ENCODE data around the gene USP47. TPM values are rescaled to one million over a fixed set of nuclear protein-coding genes. Genes with fewer than 3 reads are reported as not detected.

Gene USP47
- total and polyA plus RNA-seq, 9 of the 15 experiments (the other 6 are each of a cell fraction or from before 2014, with no cell fraction given), result 13.1 to 63.6 (median 34.7) TPM

DNA sequence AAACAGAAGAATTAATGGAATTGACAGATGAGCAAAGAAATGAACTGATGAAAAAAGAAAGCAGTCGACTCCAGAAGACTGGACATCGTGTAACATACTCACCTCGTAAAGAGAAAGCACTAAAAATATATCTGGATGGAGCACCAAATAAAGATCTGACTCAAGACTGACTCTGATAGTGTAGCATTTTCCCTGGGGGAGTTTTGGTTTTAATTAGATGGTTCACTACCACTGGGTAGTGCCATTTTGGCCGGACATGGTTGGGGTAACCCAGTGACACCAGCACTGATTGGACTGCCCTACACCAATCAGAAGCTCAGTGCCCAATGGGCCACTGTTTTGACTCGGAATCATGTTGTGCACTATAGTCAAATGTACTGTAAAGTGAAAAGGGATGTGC, 114.2 kb downstream of the USP47 start (continued):
- TF ChIP-seq, protein P1, sequence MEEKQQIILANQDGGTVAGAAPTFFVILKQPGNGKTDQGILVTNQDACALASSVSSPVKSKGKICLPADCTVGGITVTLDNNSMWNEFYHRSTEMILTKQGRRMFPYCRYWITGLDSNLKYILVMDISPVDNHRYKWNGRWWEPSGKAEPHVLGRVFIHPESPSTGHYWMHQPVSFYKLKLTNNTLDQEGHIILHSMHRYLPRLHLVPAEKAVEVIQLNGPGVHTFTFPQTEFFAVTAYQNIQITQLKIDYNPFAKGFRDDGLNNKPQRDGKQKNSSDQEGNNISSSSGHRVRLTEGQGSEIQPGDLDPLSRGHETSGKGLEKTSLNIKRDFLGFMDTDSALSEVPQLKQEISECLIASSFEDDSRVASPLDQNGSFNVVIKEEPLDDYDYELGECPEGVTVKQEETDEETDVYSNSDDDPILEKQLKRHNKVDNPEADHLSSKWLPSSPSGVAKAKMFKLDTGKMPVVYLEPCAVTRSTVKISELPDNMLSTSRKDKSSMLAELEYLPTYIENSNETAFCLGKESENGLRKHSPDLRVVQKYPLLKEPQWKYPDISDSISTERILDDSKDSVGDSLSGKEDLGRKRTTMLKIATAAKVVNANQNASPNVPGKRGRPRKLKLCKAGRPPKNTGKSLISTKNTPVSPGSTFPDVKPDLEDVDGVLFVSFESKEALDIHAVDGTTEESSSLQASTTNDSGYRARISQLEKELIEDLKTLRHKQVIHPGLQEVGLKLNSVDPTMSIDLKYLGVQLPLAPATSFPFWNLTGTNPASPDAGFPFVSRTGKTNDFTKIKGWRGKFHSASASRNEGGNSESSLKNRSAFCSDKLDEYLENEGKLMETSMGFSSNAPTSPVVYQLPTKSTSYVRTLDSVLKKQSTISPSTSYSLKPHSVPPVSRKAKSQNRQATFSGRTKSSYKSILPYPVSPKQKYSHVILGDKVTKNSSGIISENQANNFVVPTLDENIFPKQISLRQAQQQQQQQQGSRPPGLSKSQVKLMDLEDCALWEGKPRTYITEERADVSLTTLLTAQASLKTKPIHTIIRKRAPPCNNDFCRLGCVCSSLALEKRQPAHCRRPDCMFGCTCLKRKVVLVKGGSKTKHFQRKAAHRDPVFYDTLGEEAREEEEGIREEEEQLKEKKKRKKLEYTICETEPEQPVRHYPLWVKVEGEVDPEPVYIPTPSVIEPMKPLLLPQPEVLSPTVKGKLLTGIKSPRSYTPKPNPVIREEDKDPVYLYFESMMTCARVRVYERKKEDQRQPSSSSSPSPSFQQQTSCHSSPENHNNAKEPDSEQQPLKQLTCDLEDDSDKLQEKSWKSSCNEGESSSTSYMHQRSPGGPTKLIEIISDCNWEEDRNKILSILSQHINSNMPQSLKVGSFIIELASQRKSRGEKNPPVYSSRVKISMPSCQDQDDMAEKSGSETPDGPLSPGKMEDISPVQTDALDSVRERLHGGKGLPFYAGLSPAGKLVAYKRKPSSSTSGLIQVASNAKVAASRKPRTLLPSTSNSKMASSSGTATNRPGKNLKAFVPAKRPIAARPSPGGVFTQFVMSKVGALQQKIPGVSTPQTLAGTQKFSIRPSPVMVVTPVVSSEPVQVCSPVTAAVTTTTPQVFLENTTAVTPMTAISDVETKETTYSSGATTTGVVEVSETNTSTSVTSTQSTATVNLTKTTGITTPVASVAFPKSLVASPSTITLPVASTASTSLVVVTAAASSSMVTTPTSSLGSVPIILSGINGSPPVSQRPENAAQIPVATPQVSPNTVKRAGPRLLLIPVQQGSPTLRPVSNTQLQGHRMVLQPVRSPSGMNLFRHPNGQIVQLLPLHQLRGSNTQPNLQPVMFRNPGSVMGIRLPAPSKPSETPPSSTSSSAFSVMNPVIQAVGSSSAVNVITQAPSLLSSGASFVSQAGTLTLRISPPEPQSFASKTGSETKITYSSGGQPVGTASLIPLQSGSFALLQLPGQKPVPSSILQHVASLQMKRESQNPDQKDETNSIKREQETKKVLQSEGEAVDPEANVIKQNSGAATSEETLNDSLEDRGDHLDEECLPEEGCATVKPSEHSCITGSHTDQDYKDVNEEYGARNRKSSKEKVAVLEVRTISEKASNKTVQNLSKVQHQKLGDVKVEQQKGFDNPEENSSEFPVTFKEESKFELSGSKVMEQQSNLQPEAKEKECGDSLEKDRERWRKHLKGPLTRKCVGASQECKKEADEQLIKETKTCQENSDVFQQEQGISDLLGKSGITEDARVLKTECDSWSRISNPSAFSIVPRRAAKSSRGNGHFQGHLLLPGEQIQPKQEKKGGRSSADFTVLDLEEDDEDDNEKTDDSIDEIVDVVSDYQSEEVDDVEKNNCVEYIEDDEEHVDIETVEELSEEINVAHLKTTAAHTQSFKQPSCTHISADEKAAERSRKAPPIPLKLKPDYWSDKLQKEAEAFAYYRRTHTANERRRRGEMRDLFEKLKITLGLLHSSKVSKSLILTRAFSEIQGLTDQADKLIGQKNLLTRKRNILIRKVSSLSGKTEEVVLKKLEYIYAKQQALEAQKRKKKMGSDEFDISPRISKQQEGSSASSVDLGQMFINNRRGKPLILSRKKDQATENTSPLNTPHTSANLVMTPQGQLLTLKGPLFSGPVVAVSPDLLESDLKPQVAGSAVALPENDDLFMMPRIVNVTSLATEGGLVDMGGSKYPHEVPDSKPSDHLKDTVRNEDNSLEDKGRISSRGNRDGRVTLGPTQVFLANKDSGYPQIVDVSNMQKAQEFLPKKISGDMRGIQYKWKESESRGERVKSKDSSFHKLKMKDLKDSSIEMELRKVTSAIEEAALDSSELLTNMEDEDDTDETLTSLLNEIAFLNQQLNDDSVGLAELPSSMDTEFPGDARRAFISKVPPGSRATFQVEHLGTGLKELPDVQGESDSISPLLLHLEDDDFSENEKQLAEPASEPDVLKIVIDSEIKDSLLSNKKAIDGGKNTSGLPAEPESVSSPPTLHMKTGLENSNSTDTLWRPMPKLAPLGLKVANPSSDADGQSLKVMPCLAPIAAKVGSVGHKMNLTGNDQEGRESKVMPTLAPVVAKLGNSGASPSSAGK (IDR thresholded peaks at IDR 0.05), result no peak
